Ascending aorta (tissue), 2 donors: ENCODE results near the gene LRP8. TPM values are rescaled to one million over a fixed set of nuclear protein-coding genes. Genes with fewer than 3 reads are reported as not detected.

Experiments used
- DNase-seq, 2 donors: peaks; one replicate each; pipeline ENCODE4 v3.0.0-alpha.2; 2019; ENCODE audit warnings: low spot score in 2 of 2
- H3K27ac ChIP-seq, 2 donors: fragments of 200-600 bp; sonication (generic); one replicate each; pipeline ENCODE4 v1.5.1; 2016 to 2017; ENCODE audit warnings: mild to moderate bottlenecking in 1 of 2
- H3K27me3 ChIP-seq: fragments of 200-600 bp; sonication (generic); one replicate; pipeline ENCODE4 v1.5.1; 2017
- H3K36me3 ChIP-seq, 2 donors: fragments of 200-600 bp; sonication (generic); one replicate each; pipeline ENCODE4 v1.5.1; 2016
- H3K4me1 ChIP-seq, 2 donors: fragments of 200-600 bp; sonication (generic); one replicate each; pipeline ENCODE4 v1.5.1; 2016 to 2017; ENCODE audit warnings: mild to moderate bottlenecking in 1 of 2
- H3K4me3 ChIP-seq, 2 donors: fragments of 200-600 bp; sonication (generic); one replicate each; pipeline ENCODE4 v1.5.1; 2016 to 2017; ENCODE audit warnings: mild to moderate bottlenecking in 1 of 2
- H3K9me3 ChIP-seq, 2 donors: fragments of 200-600 bp; sonication (generic); one replicate each; pipeline ENCODE4 v1.5.1; 2016
- CTCF ChIP-seq, 3 experiments: fragments of 200-600 bp in 2 of 3; fragments of 450-650 bp in 1 of 3; sonication (generic) in 2 of 3; IDR thresholded peaks; one replicate each; pipeline ENCODE4 v1.5.1; 2016 to 2019; ENCODE audit warnings: antibody characterized with exemption in 3 of 3, mild to moderate bottlenecking in 1 of 3, moderate library complexity in 1 of 3
- intact Hi-C: fragments of 100-400 bp; cut with DNase I; formaldehyde crosslinking; loops from one replicate; pipeline ENCODE4 v1.15.1; 2023
- total RNA-seq: library from RNA; depleted of rRNA; stranded (reverse); fragments of >200 nt; gene quantifications from one replicate; pipeline ENCODE4 v1.1.0, GENCODE V29; 2016

LRP8 gene
- total RNA-seq, 1 donor from 2014 or later: 10.0 TPM

DNA sequence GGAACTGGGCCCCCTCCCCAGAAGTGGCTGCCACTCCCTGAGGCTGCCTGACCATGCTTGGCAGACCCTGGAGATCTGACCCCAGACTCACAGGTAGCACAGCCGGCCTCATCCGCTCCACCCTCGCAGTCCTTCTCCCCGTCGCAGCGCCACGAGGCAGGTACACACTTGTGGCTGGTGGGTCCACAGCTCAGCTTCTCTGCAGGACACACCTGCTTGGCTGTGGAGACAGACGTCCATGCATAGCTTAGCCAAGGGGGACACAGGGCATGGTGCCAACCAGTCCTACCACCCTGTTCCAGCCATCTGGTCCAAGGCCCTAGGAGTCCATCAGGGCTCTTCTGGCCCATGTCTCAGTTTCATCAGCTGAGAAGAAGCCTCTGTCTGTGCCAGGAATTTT is 47.4 kb downstream of the LRP8 start:
- Histone ChIP-seq H3K27me3 (no peaks in the 10 kb centered on the region), H3K4me3 (no peak overlapping the region), H3K9me3 (no peaks in the 10 kb centered on the region), H3K4me1 (no peaks in the 10 kb centered on the region), H3K27ac (no peak overlapping the region), H3K36me3 (peaks cover 0 to 3% of the 10 kb centered on the region in 2 donors)
- TF ChIP-seq CTCF (IDR thresholded peaks at IDR 0.05): no peak
- no peak for DNase-seq
- intact Hi-C loops: no loop called here

GRCh38 chr1:53279296-53280200 is 48.3 kb downstream of the LRP8 start:
- H3K9me3 ChIP-seq: no peaks in the 10 kb centered on the region
- TF ChIP-seq CTCF (IDR thresholded peaks at IDR 0.05): no peak
- no peak overlapping the region for H3K27ac ChIP-seq
- intact Hi-C loops: loop anchor here (5.0 kb wide), 1 partner anchor 48 kb away; the partner anchor contains the start of gene LRP8
- no peak overlapping the region for H3K4me3 ChIP-seq
- DNase-seq: no peak
- no peaks in the 10 kb centered on the region for H3K4me1 ChIP-seq
- H3K27me3 ChIP-seq: no peaks in the 10 kb centered on the region
- no peaks in the 10 kb centered on the region for H3K36me3 ChIP-seq

DNA sequence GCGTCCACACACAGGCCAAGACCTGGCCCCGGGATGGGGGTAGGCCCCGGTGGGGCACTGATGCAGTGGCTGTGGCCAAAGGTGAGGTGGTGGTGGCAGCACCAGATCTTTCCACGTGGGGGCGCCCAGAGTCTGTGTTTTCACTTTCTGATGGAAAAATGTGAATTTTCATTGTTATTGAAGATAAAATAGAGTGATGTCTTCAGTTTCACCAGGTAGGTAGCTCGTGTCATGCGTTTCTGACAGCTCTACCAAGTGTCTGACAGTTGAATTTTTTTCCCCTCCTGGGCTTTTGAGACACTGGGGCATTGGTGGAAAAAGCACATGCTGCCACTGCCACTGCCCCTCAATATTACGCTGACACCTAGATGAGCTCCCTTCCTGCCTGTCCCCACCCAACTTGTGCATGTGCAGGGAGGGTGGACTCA is 49.6 kb downstream of the LRP8 start:
- peak; percentile 89 to 95 (median 91) for TF ChIP-seq CTCF (IDR thresholded peaks at IDR 0.05)
- peaks cover 0 to 3% of the 10 kb centered on the region in 2 donors for H3K36me3 ChIP-seq
- no peak for DNase-seq
- H3K27me3 ChIP-seq: no peaks in the 10 kb centered on the region
- H3K27ac ChIP-seq: no peak overlapping the region
- intact Hi-C loops: loop anchor here (1.0 to 5.0 kb wide), 2 partner anchors 49 to 115 kb away; partner anchors contain the start of gene LRP8
- no peak overlapping the region for H3K4me3 ChIP-seq
- H3K4me1 ChIP-seq: no peaks in the 10 kb centered on the region
- no peaks in the 10 kb centered on the region for H3K9me3 ChIP-seq

DNA sequence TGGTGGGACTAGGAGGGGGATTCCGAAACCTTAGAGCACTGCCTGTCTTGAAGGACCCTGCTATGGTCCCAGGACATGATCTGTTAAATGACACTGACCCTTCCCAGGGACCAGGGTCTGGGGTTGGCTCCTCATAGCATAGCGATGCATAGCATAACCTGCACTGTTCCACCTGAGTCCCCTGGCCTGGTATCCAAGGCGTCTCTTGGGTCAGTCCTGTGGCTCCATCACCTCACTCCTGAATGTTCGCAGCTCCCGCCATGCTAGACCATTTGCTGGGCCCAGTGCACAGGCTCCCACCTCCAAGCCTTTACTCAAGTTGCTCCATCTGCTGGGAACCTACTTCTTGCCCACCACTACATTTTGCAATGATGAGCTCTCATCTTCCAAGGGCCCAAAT is 50.5 kb downstream of the LRP8 start:
- Histone ChIP-seq H3K4me3 (no peak overlapping the region), H3K36me3 (peaks cover 0 to 3% of the 10 kb centered on the region in 2 donors), H3K4me1 (no peaks in the 10 kb centered on the region), H3K27ac (no peak overlapping the region), H3K27me3 (no peaks in the 10 kb centered on the region), H3K9me3 (no peaks in the 10 kb centered on the region)
- DNase-seq: no peak
- intact Hi-C loops: loop anchor here (5.0 kb wide), 1 partner anchor 50 kb away; the partner anchor contains the start of gene LRP8
- no peak for TF ChIP-seq CTCF (IDR thresholded peaks at IDR 0.05)

- Histone ChIP-seq H3K9me3 (no peaks in the 10 kb centered on the region), H3K4me1 (no peaks in the 10 kb centered on the region), H3K27me3 (no peaks in the 10 kb centered on the region), H3K36me3 (peaks cover 0 to 3% of the 10 kb centered on the region in 2 donors), H3K27ac (no peak overlapping the region), H3K4me3 (no peak overlapping the region)
- TF ChIP-seq CTCF (IDR thresholded peaks at IDR 0.05): no peak
- intact Hi-C loops: loop anchor here (5.0 kb wide), 1 partner anchor 50 kb away; the partner anchor contains the start of gene LRP8
- no peak for DNase-seq
These were observed 51.0 kb downstream of the LRP8 start for GRCh38 chr1:53276902-53277281.
